Measurements from ENCODE around the gene AKAP8L. TPM values are rescaled to one million over a fixed set of nuclear protein-coding genes. Genes with fewer than 3 reads are reported as not detected.

AKAP8L gene
- total and polyA plus RNA-seq, 9 of the 15 experiments (the other 6 are each of a cell fraction or from before 2014, with no cell fraction given), result 2.4 to 116 (median 70.7) TPM

DNA sequence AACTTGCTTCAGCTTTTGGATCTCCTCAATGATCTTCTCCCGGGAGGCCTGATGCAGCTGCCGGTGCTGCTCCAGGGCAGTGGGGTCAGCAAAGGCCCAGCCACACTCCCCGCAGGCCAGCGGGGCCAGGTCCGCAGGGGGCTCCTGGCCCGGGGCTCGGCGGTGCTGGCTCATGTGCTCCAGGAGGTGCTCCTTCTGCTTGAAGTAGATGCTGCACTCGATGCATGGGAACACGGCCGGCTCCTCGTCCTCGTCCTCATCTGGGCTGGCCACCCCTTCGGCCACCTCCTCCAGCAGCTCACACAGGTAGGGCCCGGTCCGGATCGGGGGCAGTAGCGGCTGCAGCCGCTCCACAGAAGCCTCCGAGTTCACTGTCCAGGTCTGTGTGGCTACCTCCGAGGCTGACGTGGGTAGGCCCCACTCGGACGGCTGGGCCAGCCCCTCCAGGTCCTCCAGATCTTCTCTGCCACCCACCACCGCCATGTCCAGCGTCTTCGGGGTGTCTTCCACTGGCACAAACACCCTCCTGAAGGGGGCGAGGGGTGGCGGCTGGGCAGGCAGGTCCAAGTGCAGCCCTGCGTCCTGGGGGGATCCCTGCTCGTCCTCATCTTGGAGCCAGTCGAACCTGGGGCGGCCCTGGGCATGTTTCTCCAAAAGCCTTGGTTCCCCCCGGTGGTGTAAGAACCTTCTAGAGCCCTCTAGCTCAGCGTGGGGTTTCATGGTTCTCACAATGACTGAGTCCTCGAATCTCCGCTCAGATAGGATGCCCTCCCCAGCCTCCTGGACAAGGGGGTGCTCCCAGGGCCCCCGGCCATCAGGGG, 21.2 kb upstream of the AKAP8L start:
- Histone ChIP-seq H3K9ac (ENCODE audit: insufficient read depth in 1 of 2, low read depth in 2 of 2, low read length in 2 of 2) (peak overlapping the region in 1 of 2 experiments; percentile 64; a peak in 1 of 4 replicates), H4K20me1 (replicated peaks; ENCODE audit: control insufficient read depth, insufficient read depth, low read length) (no peaks in the 10 kb centered on the region; the same call in 1 of the 2 replicates), H2AFZ (ENCODE audit: low read depth, low read length) (no peak overlapping the region), H3K36me3 (ENCODE audit: control insufficient read depth, insufficient read depth, low read length) (no peaks in the 10 kb centered on the region), H3K9me1 (ENCODE audit: control insufficient read depth, insufficient read depth, low read length) (no peaks in the 10 kb centered on the region), H3K4me3 (no peak overlapping the region), H3K27me3 (ENCODE audit: control insufficient read depth in 2 of 2, insufficient read depth in 2 of 2, low read length in 2 of 2) (peaks cover 16 to 52% of the 10 kb centered on the region in 2 experiments; a peak in 4 of 5 replicates), H3K4me2 (ENCODE audit: insufficient read depth, low read length) (no peak overlapping the region), H3K27ac (ENCODE audit: extremely low read depth, low read depth, low read length) (no peak overlapping the region), H3K9me3 (replicated peaks; ENCODE audit: control insufficient read depth, insufficient read depth, low read depth, low read length) (no peaks in the 10 kb centered on the region), H3K4me1 (replicated peaks in 1 of 2; ENCODE audit: control insufficient read depth in 2 of 2, insufficient read depth in 2 of 2, low read length in 2 of 2) (peaks cover 7 to 35% of the 10 kb centered on the region in 2 experiments), H3K79me2 (ENCODE audit: control insufficient read depth, insufficient read depth, low read length) (no peaks in the 10 kb centered on the region)
- DNase-seq (ENCODE audit: extremely low read depth in 1 of 4, low spot score in 3 of 4), result no peak
- POLR2A ChIA-PET, result interaction anchor here (0.6 kb wide), 1 partner anchor 24 kb away, joined by 3 read pairs; no protein-coding TSS in a partner anchor
- in situ Hi-C loops (cut with MboI), result no loop called here
- CTCF ChIA-PET (ENCODE audit: low intra/inter-chr PET ratio), result no interaction called here
- no peak for FAIRE-seq
- no peak for TF ChIP-seq MYC (IDR thresholded peaks at IDR 0.05; ENCODE audit: low read depth, low read length)
- no peak for TF ChIP-seq MYC (CRISPR knock-in tag; IDR thresholded peaks at IDR 0.05; ENCODE audit: borderline replicate concordance, low read depth)
- no peak for TF ChIP-seq HDAC6 (IDR thresholded peaks at IDR 0.05; ENCODE audit: low read depth, low read length)
- no peak for TF ChIP-seq CHD2 (IDR thresholded peaks at IDR 0.05; ENCODE audit: low read depth, low read length)
- peak; percentile 70 for TF ChIP-seq ZNF263 (CRISPR knock-in tag; IDR thresholded peaks at IDR 0.05; ENCODE audit: borderline replicate concordance)
- TF ChIP-seq EP300 (IDR thresholded peaks at IDR 0.05; ENCODE audit: low read length), result no peak
- WGBS (ENCODE audit: insufficient coverage, low coverage, missing lambda C conversion rate), result 11% methylated on average over 30 of the region's 38 CpGs
- no peak; the same call in 2 of the 3 replicates for ATAC-seq
- no TSS peak for BruUV-seq (replicated peaks)
- intact Hi-C loops (cut with micrococcal nuclease), result no loop called here
